ENCODE results near the gene PDX1. TPM values are rescaled to one million over a fixed set of nuclear protein-coding genes. Genes with fewer than 3 reads are reported as not detected.

Gene PDX1
- total RNA-seq, 1 experiment from 2014 or later, result not detected

GRCh38 chr13:27970382-27971235 lies 50.8 kb downstream of the PDX1 start:
- no peak for DNase-seq (ENCODE audit: low read depth)

GRCh38 chr13:27971236-27971645 lies 51.4 kb downstream of the PDX1 start:
- no peak for DNase-seq (ENCODE audit: low read depth)

GRCh38 chr13:27971776-27972477 lies 52.1 kb downstream of the PDX1 start:
- no peak for DNase-seq (ENCODE audit: low read depth)

GRCh38 chr13:27972478-27972820 lies 52.6 kb downstream of the PDX1 start:
- DNase-seq (ENCODE audit: low read depth), result no peak

- no peak for DNase-seq (ENCODE audit: low read depth)
These were observed 53.5 kb downstream of the PDX1 start for GRCh38 chr13:27973291-27973690.

GRCh38 chr13:27973961-27974662 lies 54.3 kb downstream of the PDX1 start:
- no peak for DNase-seq (ENCODE audit: low read depth)

Other genes starting within 250 kb of the PDX1 start
- not detected in 2 replicates for gene GSX1, start 127.5 kb upstream of the PDX1 start, total RNA-seq (2014; rRNA removed; shearing (Covaris generic))
- not detected in 2 replicates for gene CDX2, start 49.3 kb downstream of the PDX1 start, total RNA-seq (2014; rRNA removed; shearing (Covaris generic))
- gene URAD, start 68.7 kb downstream of the PDX1 start, total RNA-seq (2014; rRNA removed; shearing (Covaris generic)), result not detected in 2 replicates
- 0.12 TPM in 1 of 2 replicates, not detected in the other for gene FLT3, start 180.6 kb downstream of the PDX1 start, total RNA-seq (2014; rRNA removed; shearing (Covaris generic))
- 7.9 and 12.9 TPM in 2 replicates for gene PAN3, start 218.5 kb downstream of the PDX1 start, total RNA-seq (2014; rRNA removed; shearing (Covaris generic))